ENCODE measurements around the gene TWIST2.

TWIST2 gene

DNA sequence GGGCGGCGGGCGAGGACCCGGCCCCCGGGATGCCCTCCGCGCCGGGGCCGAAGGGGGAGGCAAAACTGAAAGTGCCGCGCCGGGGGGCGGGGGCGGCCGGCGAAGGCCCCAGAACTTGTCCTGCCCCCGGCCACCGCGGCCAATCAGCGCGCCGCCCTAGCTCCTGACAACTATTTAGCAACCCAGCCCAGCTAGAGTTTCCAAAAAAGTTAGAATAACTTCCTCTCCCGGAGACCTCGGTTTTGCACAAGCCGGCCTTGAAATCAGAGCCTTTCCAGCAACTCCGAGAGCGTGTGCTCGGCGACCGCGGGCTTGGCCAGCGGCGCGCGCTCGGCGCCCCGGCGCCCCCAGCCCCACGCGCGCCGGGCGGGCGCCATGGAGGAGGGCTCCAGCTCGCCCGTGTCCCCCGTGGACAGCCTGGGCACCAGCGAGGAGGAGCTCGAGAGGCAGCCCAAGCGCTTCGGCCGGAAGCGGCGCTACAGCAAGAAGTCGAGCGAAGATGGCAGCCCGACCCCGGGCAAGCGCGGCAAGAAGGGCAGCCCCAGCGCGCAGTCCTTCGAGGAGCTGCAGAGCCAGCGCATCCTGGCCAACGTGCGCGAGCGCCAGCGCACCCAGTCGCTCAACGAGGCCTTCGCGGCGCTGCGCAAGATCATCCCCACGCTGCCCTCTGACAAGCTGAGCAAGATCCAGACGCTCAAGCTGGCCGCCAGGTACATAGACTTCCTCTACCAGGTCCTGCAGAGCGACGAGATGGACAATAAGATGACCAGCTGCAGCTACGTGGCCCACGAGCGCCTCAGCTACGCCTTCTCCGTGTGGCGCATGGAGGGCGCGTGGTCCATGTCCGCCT, at the start of gene TWIST2:
TWIST2 (plus strand) TSS at position 245 of the 850 bp plus-strand sequence; CDS start at position 376, 131 bp downstream.
- no peak for DNase-seq (ENCODE audit: low spot score)
- H3K4me1 Mint-ChIP-seq (ENCODE audit: low read depth), result no peaks in the 10 kb centered on the region
- no peak within 1 kb of the TSS for H3K4me3 Mint-ChIP-seq
- no peaks in the 10 kb centered on the region for H3K9me3 Mint-ChIP-seq
- H3K36me3 Mint-ChIP-seq (ENCODE audit: low read depth), result no peaks in the 10 kb centered on the region
- no peak within 1 kb of the TSS for H3K27ac Mint-ChIP-seq
- H3K27me3 Mint-ChIP-seq (ENCODE audit: low read depth), result peaks cover 58% of the 10 kb centered on the region

DNA sequence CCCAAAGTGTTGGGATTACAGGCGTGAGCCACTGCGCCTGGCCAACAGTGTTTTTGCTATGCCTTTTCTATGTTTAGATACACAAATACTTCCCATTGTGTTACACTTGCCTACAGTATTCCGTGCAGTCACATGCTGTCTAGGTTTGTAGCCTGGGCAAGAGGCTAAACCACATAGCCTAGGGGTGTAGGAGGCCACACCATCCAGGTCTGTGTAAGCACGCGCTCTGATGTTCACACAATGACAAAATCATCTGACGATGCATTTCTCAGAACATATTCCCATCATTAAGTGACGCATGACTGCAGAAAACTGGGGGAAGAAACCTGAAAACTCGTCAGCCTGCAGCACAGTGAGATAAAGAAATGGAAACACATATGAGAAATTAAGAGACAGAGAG, 46.1 kb upstream of the TWIST2 start:
- no peak for DNase-seq (ENCODE audit: low spot score)
- Mint-ChIP-seq H3K9me3 (no peaks in the 10 kb centered on the region), H3K27ac (no peak overlapping the region), H3K27me3 (ENCODE audit: low read depth) (peaks cover 5% of the 10 kb centered on the region), H3K4me1 (ENCODE audit: low read depth) (no peaks in the 10 kb centered on the region), H3K36me3 (ENCODE audit: low read depth) (no peaks in the 10 kb centered on the region), H3K4me3 (no peak overlapping the region)

GRCh38 chr2:238802957-238803356, 44.9 kb upstream of the TWIST2 start:
- Mint-ChIP-seq H3K27me3 (ENCODE audit: low read depth) (peaks cover 5% of the 10 kb centered on the region), H3K9me3 (no peaks in the 10 kb centered on the region), H3K4me3 (no peak overlapping the region), H3K36me3 (ENCODE audit: low read depth) (no peaks in the 10 kb centered on the region), H3K4me1 (ENCODE audit: low read depth) (no peaks in the 10 kb centered on the region), H3K27ac (no peak overlapping the region)
- DNase-seq (ENCODE audit: low spot score), result no peak

DNA sequence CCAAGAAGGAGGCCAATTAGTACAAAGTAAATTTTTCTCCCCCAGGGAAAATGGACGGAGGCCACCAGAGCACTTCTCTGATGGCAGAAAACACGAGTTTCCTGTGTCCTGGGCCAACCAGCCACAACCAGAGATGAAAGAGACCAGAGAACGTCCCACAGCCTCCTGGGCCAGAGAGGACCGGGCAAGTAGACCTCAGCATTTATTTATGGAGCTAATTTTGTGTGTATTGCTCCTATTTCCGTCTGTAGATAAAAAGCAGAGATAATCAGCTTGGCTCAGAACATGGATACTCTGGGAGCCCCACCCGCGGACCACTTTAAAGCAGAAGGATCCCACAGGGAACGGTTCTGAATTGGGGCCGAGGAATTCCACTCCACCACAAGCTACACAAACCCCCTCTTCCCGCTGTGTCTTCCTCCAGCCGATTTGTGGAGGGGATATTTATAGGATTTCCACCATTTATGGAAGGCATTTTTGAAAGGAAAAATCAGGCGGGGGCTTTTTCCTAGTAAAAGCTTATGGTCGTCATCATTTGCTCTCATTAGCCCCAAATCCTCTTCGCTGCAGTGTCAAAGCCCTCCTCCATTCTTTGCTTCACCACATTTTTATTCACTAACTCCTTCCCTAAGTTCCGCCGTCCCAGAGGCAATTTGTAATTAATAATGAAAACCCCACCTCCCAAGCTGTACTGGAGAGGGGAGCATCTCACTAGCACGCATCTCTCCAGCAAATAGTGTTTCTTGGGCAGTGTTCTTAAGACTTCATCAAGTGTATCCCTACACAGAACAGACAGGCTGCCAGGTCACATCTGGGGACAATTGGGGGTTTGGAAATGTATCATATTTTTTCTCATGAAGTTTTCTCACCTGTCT, 43.7 kb upstream of the TWIST2 start:
- Mint-ChIP-seq H3K36me3 (ENCODE audit: low read depth) (no peaks in the 10 kb centered on the region), H3K9me3 (peaks cover 3% of the 10 kb centered on the region), H3K4me1 (ENCODE audit: low read depth) (no peaks in the 10 kb centered on the region), H3K4me3 (no peak overlapping the region), H3K27ac (no peak overlapping the region), H3K27me3 (ENCODE audit: low read depth) (peaks cover 5% of the 10 kb centered on the region)
- DNase-seq (ENCODE audit: low spot score), result no peak

GRCh38 chr2:238808761-238809160, 39.1 kb upstream of the TWIST2 start:
- peaks cover 2% of the 10 kb centered on the region for H3K27me3 Mint-ChIP-seq (ENCODE audit: low read depth)
- H3K4me3 Mint-ChIP-seq, result no peak overlapping the region
- H3K4me1 Mint-ChIP-seq (ENCODE audit: low read depth), result no peaks in the 10 kb centered on the region
- H3K36me3 Mint-ChIP-seq (ENCODE audit: low read depth), result no peaks in the 10 kb centered on the region
- H3K27ac Mint-ChIP-seq, result no peak overlapping the region
- H3K9me3 Mint-ChIP-seq, result peaks cover 5% of the 10 kb centered on the region
- DNase-seq (ENCODE audit: low spot score), result no peak

DNA sequence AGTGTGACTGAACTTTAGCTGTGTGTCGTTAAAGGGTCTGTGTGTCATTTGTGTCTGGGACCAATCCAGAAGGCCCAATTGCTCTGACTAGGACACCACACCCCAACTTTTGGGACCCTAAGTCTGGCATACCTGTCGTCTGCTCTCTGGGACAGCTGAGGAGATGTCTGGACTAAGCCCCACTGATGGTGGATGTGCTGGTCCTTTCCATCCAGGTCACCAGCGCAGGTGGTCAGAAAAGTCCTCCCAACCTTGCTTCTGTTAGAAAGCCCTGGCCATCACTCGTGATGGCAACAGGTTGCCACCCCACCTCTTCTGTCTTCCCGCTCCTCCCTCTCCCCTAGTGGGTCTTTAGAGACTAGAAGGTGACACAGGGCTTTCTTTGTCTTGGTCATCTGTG, 37.6 kb upstream of the TWIST2 start:
- Mint-ChIP-seq H3K36me3 (ENCODE audit: low read depth) (no peaks in the 10 kb centered on the region), H3K9me3 (peaks cover 5% of the 10 kb centered on the region), H3K4me1 (ENCODE audit: low read depth) (no peaks in the 10 kb centered on the region), H3K27ac (no peak overlapping the region), H3K27me3 (ENCODE audit: low read depth) (peaks cover 2% of the 10 kb centered on the region), H3K4me3 (no peak overlapping the region)
- DNase-seq (ENCODE audit: low spot score), result no peak

- H3K36me3 Mint-ChIP-seq (ENCODE audit: low read depth), result no peaks in the 10 kb centered on the region
- H3K4me3 Mint-ChIP-seq, result no peak overlapping the region
- no peak for DNase-seq (ENCODE audit: low spot score)
- H3K27me3 Mint-ChIP-seq (ENCODE audit: low read depth), result peaks cover 2% of the 10 kb centered on the region
- H3K9me3 Mint-ChIP-seq, result peaks cover 5% of the 10 kb centered on the region
- H3K4me1 Mint-ChIP-seq (ENCODE audit: low read depth), result no peaks in the 10 kb centered on the region
- H3K27ac Mint-ChIP-seq, result no peak overlapping the region
These were observed 36.6 kb upstream of the TWIST2 start for GRCh38 chr2:238811293-238811692.

DNA sequence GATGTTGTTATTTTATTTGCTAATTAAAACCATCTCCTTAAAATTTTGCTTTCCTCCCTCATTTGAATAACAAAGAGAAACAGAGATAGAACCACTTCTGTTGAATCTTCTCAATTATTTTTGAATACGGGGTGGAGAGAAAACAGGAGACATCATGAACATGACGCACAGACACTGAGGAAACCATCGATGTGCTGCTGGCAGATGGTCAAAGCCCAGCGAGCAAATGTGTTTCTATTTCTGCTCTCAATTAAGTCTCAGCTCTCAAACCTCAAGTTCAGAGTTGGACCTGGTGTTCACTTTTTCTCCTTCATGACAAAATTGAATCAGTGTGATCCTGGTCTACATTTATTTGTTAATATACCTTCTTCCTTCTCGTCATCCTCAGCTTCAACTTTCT, 36.1 kb upstream of the TWIST2 start:
- Mint-ChIP-seq H3K9me3 (peaks cover 5% of the 10 kb centered on the region), H3K4me1 (ENCODE audit: low read depth) (no peaks in the 10 kb centered on the region), H3K36me3 (ENCODE audit: low read depth) (no peaks in the 10 kb centered on the region), H3K27ac (no peak overlapping the region), H3K4me3 (no peak overlapping the region), H3K27me3 (ENCODE audit: low read depth) (peaks cover 2% of the 10 kb centered on the region)
- no peak for DNase-seq (ENCODE audit: low spot score)

- no peaks in the 10 kb centered on the region for H3K4me1 Mint-ChIP-seq (ENCODE audit: low read depth)
- DNase-seq (ENCODE audit: low spot score), result no peak
- no peak overlapping the region for H3K4me3 Mint-ChIP-seq
- H3K27ac Mint-ChIP-seq, result no peak overlapping the region
- peaks cover 5% of the 10 kb centered on the region for H3K9me3 Mint-ChIP-seq
- peaks cover 2% of the 10 kb centered on the region for H3K27me3 Mint-ChIP-seq (ENCODE audit: low read depth)
- no peaks in the 10 kb centered on the region for H3K36me3 Mint-ChIP-seq (ENCODE audit: low read depth)
These were observed 34.8 kb upstream of the TWIST2 start for GRCh38 chr2:238813109-238813508.

DNA sequence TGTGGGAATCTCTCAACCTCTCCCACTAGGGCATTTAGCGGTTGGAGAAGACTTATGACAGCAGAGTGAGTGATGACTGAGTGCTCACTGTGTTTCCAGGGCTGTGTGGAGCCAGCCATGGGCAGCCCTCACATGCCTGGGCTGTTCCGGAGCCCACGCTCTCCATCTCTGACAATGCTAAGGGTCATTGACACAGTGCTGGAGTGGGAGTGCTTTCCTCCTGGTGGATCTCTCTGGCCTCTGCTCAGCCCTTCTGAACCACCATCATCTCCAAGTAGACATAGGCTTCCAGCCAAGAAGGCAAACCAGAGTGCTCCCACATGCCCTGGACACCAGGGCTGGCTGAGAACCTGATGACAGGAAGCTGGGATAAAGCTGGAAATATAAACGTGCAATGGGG, 33.1 kb upstream of the TWIST2 start:
- no peaks in the 10 kb centered on the region for H3K9me3 Mint-ChIP-seq
- no peaks in the 10 kb centered on the region for H3K4me1 Mint-ChIP-seq (ENCODE audit: low read depth)
- H3K4me3 Mint-ChIP-seq, result no peak overlapping the region
- no peaks in the 10 kb centered on the region for H3K36me3 Mint-ChIP-seq (ENCODE audit: low read depth)
- no peak for DNase-seq (ENCODE audit: low spot score)
- H3K27ac Mint-ChIP-seq, result no peak overlapping the region
- H3K27me3 Mint-ChIP-seq (ENCODE audit: low read depth), result peaks cover 2% of the 10 kb centered on the region

DNA sequence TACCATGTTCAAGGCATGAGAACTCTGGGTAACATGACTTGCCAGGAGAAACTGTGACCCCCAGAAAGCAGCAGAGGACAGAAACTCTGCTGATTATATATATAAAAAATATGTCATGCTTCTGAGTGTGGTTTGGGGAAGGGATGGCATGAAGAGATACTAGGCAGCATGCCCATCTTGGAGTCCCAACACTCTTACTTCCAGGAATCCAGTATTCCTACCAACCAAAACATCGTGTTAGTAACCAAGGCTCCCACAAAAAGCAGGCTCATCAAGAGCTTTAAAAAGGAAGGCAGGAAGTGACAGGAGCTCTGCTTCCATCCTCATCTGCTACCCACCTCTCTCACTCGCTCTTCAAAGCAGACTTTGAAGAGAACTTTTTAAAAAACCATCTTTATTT, 31.6 kb upstream of the TWIST2 start:
- H3K27ac Mint-ChIP-seq, result no peak overlapping the region
- H3K4me1 Mint-ChIP-seq (ENCODE audit: low read depth), result no peaks in the 10 kb centered on the region
- no peak for DNase-seq (ENCODE audit: low spot score)
- peaks cover 4% of the 10 kb centered on the region for H3K9me3 Mint-ChIP-seq
- peaks cover 2% of the 10 kb centered on the region for H3K27me3 Mint-ChIP-seq (ENCODE audit: low read depth)
- H3K36me3 Mint-ChIP-seq (ENCODE audit: low read depth), result no peaks in the 10 kb centered on the region
- no peak overlapping the region for H3K4me3 Mint-ChIP-seq

DNA sequence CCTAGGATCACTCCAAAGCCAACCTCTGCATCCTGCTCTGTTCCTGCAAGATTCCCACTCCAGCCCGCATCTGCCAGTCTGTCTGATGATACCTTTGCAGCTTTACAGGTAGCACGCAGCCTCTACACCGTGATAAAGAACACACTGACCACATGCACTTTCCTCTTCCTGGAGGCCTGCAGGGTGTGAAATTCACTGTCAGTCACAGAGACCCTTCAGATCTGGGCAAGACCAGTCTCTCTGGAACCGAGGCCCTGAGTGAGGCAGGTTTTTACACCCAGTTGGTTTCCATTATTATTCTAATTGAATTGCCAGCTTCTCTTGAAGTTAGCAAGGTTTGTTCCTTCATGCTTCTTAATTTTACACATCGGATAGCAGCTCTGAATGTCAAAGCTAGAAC, 30.5 kb upstream of the TWIST2 start:
- DNase-seq (ENCODE audit: low spot score), result no peak
- no peaks in the 10 kb centered on the region for H3K36me3 Mint-ChIP-seq (ENCODE audit: low read depth)
- no peak overlapping the region for H3K4me3 Mint-ChIP-seq
- no peak overlapping the region for H3K27ac Mint-ChIP-seq
- H3K27me3 Mint-ChIP-seq (ENCODE audit: low read depth), result peaks cover 2% of the 10 kb centered on the region
- H3K4me1 Mint-ChIP-seq (ENCODE audit: low read depth), result no peaks in the 10 kb centered on the region
- H3K9me3 Mint-ChIP-seq, result peaks cover 4% of the 10 kb centered on the region

GRCh38 chr2:238817891-238818290, 30.0 kb upstream of the TWIST2 start:
- H3K4me3 Mint-ChIP-seq, result no peak overlapping the region
- H3K36me3 Mint-ChIP-seq (ENCODE audit: low read depth), result no peaks in the 10 kb centered on the region
- no peak overlapping the region for H3K27ac Mint-ChIP-seq
- peaks cover 4% of the 10 kb centered on the region for H3K9me3 Mint-ChIP-seq
- H3K27me3 Mint-ChIP-seq (ENCODE audit: low read depth), result peaks cover 2% of the 10 kb centered on the region
- DNase-seq (ENCODE audit: low spot score), result no peak
- H3K4me1 Mint-ChIP-seq (ENCODE audit: low read depth), result no peaks in the 10 kb centered on the region

- Mint-ChIP-seq H3K4me3 (no peak overlapping the region), H3K27ac (no peak overlapping the region), H3K36me3 (ENCODE audit: low read depth) (no peaks in the 10 kb centered on the region), H3K4me1 (ENCODE audit: low read depth) (no peaks in the 10 kb centered on the region), H3K27me3 (ENCODE audit: low read depth) (peaks cover under 1% of the 10 kb centered on the region), H3K9me3 (peaks cover 4% of the 10 kb centered on the region)
- no peak for DNase-seq (ENCODE audit: low spot score)
These were observed 29.3 kb upstream of the TWIST2 start for GRCh38 chr2:238818561-238818960.
